Stimulated activated CD4-positive, alpha-beta T cell treated with anti-CD3 and anti-CD28 coated beads, TNF-alpha, amount 100 ng/mL, for 4 hours (primary cell): ENCODE measurements around the gene GNG7.
"Not testable (repeated sequence)": the region's sequence is repeated elsewhere in the genome, so short reads cannot be mapped to it uniquely, and the experiment has no call there.

Source experiments
- DNase-seq, 3 experiments: peaks; one replicate each; pipeline ENCODE4 v3.0.0-alpha.2; 2020; ENCODE audit warnings: low read depth in 3 of 3

The GNG7 gene

GRCh38 chr19:2464389-2464788 is 238.1 kb downstream of the GNG7 start:
- no peak for DNase-seq

- DNase-seq = not testable (repeated sequence)
Measured at GRCh38 chr19:2463694-2464093, 238.8 kb downstream of the GNG7 start.

GRCh38 chr19:2462635-2463421 is 239.7 kb downstream of the GNG7 start:
- no peak for DNase-seq

- peak in 1 of 3 experiments; percentile 53 for DNase-seq
Measured at GRCh38 chr19:2461751-2462634, 240.5 kb downstream of the GNG7 start.
